Activated CD4-positive, alpha-beta memory T cell treated with anti-CD3 and anti-CD28 coated beads for 36 hours (primary cell): ENCODE measurements around the gene RDM1. TPM values are rescaled to one million over a fixed set of nuclear protein-coding genes. Genes with fewer than 3 reads are reported as not detected.
A peak's percentile ranks its signal among the peaks of the same experiment; 100 is the strongest.
"Not testable (repeated sequence)": the region's sequence is repeated elsewhere in the genome, so short reads cannot be mapped to it uniquely, and the experiment has no call there.

ENCODE experiments used
- CTCF ChIA-PET: fragments of 350-600 bp; sonication (Branson Sonifier 250); formaldehyde crosslinking; loops from one replicate; lab custom pipeline; 2021; ENCODE audit warnings: antibody characterized with exemption, inconsistent platforms; lab: Charles Lee
- POLR2A ChIA-PET: fragments of 350-600 bp; sonication (Branson Sonifier 250); formaldehyde crosslinking; loops from one replicate; lab custom pipeline; 2021; ENCODE audit warnings: antibody characterized with exemption; lab: Charles Lee
- DNase-seq: peaks from one replicate; pipeline ENCODE4 v3.0.0-alpha.2; 2020
- H3K27ac Mint-ChIP-seq: one replicate; pipeline ENCODE4 v1.8.0; 2021; ENCODE audit warnings: mixed read lengths
- H3K27me3 Mint-ChIP-seq: one replicate; pipeline ENCODE4 v1.8.0; 2021; ENCODE audit warnings: mixed read lengths
- H3K36me3 Mint-ChIP-seq: one replicate; pipeline ENCODE4 v1.8.0; 2021; ENCODE audit warnings: mixed read lengths
- H3K4me1 Mint-ChIP-seq: one replicate; pipeline ENCODE4 v1.8.0; 2021; ENCODE audit warnings: low read depth, mixed read lengths
- H3K4me3 Mint-ChIP-seq: one replicate; pipeline ENCODE4 v1.8.0; 2021; ENCODE audit warnings: mild to moderate bottlenecking, mixed read lengths
- H3K9me3 Mint-ChIP-seq: one replicate; pipeline ENCODE4 v1.8.0; 2021; ENCODE audit warnings: mixed read lengths
- intact Hi-C: fragments of 100-400 bp; cut with micrococcal nuclease; formaldehyde crosslinking; loops from one replicate; pipeline ENCODE4 v1.15.1; 2023
- total RNA-seq, 2 experiments: library from RNA; stranded (reverse); gene quantifications; one replicate each; pipeline ENCODE4 v1.2.3, GENCODE V29; 2021

Gene RDM1
- total RNA-seq, 2 experiments from 2014 or later = 10.4 to 10.6 TPM

DNA sequence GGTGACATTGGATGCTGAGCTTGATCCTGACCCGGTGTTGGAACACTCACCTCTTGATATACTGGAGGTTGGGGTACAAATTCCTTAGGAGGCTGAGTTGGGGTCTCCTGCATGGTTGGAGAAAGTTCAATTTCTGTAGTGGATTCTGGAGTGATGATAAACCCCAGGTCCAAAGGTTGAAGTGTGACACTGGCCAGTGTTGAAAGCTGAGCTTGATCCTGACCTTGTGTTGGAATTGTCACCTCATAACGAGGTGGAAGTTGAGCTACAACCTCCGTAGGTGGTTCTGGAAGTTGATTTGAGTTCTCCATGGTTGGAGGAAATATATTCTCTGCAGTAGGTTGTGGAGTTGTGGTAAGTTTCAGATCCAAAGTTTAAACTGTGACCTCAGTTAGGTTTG, 21.2 kb downstream of the RDM1 start:
- H3K4me1 Mint-ChIP-seq = peaks cover 2% of the 10 kb centered on the region
- intact Hi-C loops = no loop called here
- H3K27me3 Mint-ChIP-seq = no peaks in the 10 kb centered on the region
- CTCF ChIA-PET = interaction anchor here (1.5 kb wide), 1 partner anchor 240 kb away, joined by 4 read pairs; no protein-coding TSS in a partner anchor
- H3K9me3 Mint-ChIP-seq = no peaks in the 10 kb centered on the region
- DNase-seq = no peak
- H3K36me3 Mint-ChIP-seq = no peaks in the 10 kb centered on the region
- H3K27ac Mint-ChIP-seq = no peak overlapping the region
- POLR2A ChIA-PET = interaction anchor here (2.7 kb wide), 1 partner anchor 14 kb away, joined by 7 read pairs; no protein-coding TSS in a partner anchor
- H3K4me3 Mint-ChIP-seq = no peak overlapping the region

DNA sequence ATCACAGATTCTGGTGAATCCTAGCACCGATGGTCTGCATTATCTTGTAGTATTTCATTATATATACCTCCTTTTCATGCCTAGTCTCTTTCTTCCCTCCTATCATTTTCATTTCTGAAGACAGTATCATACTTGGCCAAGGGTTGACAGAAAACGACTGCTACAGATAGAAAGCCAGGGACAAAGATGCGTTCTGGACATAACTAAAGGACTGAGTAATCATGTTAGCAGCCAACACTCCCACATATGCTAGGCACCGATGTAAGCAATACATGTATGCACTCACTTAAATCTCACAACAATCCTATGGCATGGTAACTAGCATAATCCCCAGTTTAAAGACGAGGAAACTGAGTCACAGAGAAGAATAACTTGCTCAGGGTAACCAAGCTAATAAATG, 22.9 kb downstream of the RDM1 start:
- Mint-ChIP-seq H3K36me3 (no peaks in the 10 kb centered on the region), H3K27ac (no peak overlapping the region), H3K9me3 (no peaks in the 10 kb centered on the region), H3K27me3 (no peaks in the 10 kb centered on the region), H3K4me1 (peaks cover 3% of the 10 kb centered on the region), H3K4me3 (no peak overlapping the region)
- ChIA-PET POLR2A (interaction anchor here (2.7 kb wide), 1 partner anchor 12 kb away, joined by 7 read pairs; no protein-coding TSS in a partner anchor), CTCF (interaction anchor here (0.7 to 0.9 kb wide), 3 partner anchors 59 to 1299 kb away, joined by 3 to 4 read pairs (median 3); no protein-coding TSS in a partner anchor)
- no peak for DNase-seq
- intact Hi-C loops = no loop called here

DNA sequence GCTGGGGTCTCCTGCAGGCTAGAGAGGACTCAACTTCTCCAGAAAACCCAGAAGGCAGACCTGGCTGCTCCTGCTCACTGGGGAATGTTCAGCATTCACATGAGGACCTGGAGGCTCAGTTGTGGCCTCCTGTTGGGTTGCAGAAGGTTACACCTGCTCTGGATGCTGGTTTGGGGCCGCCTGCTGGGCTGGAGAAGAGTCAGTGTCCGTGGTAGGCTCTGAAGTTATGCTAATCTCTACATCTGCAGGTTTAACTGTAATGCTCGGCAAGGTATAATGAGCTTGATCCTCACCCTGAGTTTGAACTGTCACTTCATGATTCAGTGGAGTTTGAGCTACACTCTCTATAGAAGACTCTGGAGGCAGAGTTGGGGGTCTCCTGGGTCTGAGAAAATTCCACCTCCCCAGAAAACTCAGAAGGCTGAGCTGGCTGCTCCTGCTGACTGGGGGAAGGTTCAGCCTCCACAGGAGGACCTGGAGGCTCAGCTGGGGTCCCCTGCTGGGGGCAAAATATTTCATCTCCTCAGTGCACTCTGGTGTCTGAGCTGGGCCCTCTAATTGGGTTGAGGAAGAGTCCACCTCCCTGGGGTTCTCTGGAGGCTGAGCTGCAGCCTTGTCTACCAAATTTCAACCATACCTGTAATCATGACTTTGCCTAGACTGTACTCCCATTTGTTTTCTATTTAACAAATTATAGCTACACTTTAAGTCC, 23.5 kb downstream of the RDM1 start:
- H3K4me1 Mint-ChIP-seq = peaks cover 4% of the 10 kb centered on the region
- ChIA-PET CTCF (interaction anchor here (0.7 to 1.0 kb wide), 3 partner anchors 35 to 1300 kb away, joined by 3 to 4 read pairs (median 3); no protein-coding TSS in a partner anchor), POLR2A (interaction anchor here (0.6 to 2.7 kb wide), 2 partner anchors 11 to 277 kb away, joined by 3 to 7 read pairs; no protein-coding TSS in a partner anchor)
- no peak overlapping the region for H3K27ac Mint-ChIP-seq
- H3K27me3 Mint-ChIP-seq = no peaks in the 10 kb centered on the region
- H3K4me3 Mint-ChIP-seq = no peak overlapping the region
- no peaks in the 10 kb centered on the region for H3K36me3 Mint-ChIP-seq
- no peaks in the 10 kb centered on the region for H3K9me3 Mint-ChIP-seq
- DNase-seq = no peak
- intact Hi-C loops = no loop called here

DNA sequence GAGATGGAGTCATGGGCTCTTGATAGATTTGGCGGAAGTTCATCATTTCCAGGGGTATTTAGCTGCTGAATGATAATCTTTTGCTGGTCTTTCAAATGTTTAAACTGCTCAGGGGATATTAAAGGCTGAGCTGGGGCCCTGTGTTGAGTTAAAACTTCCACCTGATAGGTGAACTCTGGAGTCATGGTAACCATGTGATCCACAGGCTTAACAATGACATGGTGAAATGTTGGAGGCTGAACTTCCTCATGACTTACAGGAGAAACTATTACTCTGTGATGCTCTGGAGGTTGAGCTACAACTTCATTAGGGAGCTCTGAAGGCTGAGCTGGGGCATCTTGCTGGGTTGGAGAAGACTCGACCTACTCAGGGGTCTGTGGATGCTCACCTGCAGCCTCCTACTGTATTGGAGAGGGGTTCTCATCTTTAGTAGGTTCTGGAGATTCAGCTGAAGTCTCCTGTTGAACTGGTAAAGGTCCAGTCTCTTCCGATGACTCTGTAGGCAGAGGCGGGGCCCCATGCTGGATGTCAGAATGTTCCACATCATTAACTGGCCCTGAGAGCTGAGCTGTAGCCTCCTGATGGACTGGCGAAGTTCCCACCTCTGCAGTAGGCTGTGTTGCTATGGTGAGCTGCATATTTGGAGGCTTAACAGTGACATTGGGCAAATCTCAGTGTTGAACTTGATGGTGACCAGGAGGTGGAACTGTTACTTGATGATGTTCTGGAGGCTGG, 24.2 kb downstream of the RDM1 start:
- H3K36me3 Mint-ChIP-seq = no peaks in the 10 kb centered on the region
- H3K27me3 Mint-ChIP-seq = no peaks in the 10 kb centered on the region
- no peaks in the 10 kb centered on the region for H3K9me3 Mint-ChIP-seq
- CTCF ChIA-PET = interaction anchor here (0.9 to 1.0 kb wide), 2 partner anchors 34 to 57 kb away, joined by 3 to 4 read pairs; no protein-coding TSS in a partner anchor
- H3K27ac Mint-ChIP-seq = no peak overlapping the region
- DNase-seq = no peak
- H3K4me1 Mint-ChIP-seq = peaks cover 6% of the 10 kb centered on the region
- no peak overlapping the region for H3K4me3 Mint-ChIP-seq
- intact Hi-C loops = no loop called here
- POLR2A ChIA-PET = interaction anchor here (0.6 kb wide), 1 partner anchor 278 kb away, joined by 3 read pairs; no protein-coding TSS in a partner anchor

DNA sequence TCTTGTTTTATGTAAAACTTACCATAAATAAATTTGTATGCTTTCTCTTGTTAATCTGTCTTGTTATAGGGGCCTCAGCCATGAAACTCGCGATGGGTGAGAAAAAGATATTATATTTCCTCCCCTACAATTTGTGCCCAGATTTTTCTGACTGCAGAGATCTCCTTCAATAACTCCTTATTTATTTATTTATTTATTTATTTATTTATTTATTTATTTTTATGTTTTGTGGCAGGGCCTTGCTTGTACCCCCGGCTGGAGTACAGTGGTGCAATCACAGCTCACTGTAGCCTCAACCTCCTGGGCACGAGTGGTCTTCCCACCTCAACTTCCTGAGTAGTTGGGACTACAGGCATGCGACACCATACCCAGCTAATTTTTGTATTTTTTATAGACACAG, 27.1 kb downstream of the RDM1 start:
- ChIA-PET CTCF (no interaction called here), POLR2A (no interaction called here)
- Mint-ChIP-seq H3K4me3 (no peak overlapping the region), H3K36me3 (no peaks in the 10 kb centered on the region), H3K27me3 (no peaks in the 10 kb centered on the region), H3K27ac (no peak overlapping the region), H3K4me1 (peaks cover 20% of the 10 kb centered on the region), H3K9me3 (no peaks in the 10 kb centered on the region)
- DNase-seq = no peak
- intact Hi-C loops = no loop called here

DNA sequence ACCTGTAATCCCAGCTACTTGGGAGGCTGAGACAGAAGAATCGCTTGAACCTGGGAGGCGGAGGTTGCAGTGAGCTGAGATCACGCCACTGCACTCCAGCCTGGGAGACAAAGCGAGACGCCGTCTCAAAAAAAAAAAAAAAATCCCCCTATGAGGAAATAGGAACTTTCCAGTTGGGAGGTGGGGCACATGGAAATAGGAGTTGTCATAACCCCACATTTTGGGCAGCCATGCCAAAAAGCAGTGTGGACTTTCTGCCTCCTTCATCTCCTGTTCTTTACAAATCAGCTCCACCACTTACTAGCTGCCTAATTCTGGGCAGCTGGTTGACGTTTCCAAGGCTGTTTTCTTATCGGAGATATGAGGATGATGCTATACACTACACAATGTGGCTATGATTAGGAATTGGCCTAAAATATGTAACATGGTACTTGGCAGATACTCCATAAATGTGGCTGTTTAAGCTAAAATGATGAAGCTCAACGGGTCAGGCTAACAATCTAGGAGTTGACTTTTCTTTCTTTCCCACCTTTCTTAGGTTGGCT, 28.9 kb downstream of the RDM1 start:
- Mint-ChIP-seq H3K27me3 (no peaks in the 10 kb centered on the region), H3K4me1 (peaks cover 27% of the 10 kb centered on the region), H3K27ac (no peak overlapping the region), H3K36me3 (no peaks in the 10 kb centered on the region), H3K9me3 (no peaks in the 10 kb centered on the region), H3K4me3 (no peak overlapping the region)
- ChIA-PET CTCF (interaction anchor here (0.6 to 1.7 kb wide), 2 partner anchors 111 to 137 kb away, joined by 3 read pairs; no protein-coding TSS in a partner anchor), POLR2A (interaction anchor here (1.4 kb wide), 1 partner anchor 9 kb away, joined by 3 read pairs; no protein-coding TSS in a partner anchor)
- intact Hi-C loops = no loop called here
- no peak for DNase-seq

DNA sequence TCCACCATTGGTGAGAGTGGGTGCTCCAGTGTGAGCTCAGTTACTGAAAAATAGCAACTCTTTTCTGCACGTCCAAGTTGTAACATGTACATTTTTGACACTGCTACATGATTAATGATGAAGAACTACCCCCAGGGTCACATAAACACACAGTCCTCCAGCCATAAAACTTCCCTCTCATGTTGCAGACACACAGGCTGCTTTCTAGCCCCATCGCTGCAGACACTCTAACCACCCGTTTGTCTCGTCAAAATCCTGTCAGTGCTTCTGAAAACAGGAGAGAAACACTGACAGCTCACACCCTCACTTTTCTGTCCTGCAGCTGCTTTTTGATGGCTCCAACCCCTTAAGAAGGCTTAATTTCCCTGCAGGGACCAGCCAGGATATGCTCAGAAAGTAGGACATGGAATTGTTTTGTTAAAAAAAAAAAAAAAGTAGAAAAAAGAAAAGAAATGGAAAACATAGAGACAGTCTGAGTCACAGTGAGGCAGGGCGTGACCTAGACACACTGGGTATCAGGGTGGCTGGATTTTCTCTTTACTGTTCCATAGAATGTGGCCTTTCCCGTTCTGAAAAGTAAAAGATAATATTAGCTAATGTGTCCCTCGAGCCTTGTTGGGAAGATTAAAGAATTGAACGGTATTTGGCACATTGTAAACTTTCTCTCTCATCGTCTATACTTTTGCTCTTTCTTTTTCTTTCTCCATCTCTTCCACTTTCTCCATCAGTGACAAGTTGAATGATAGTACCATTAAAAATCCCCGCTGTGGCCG, 29.7 kb downstream of the RDM1 start:
- Mint-ChIP-seq H3K27me3 (no peaks in the 10 kb centered on the region), H3K4me1 (peaks cover 31% of the 10 kb centered on the region), H3K36me3 (no peaks in the 10 kb centered on the region), H3K9me3 (no peaks in the 10 kb centered on the region), H3K4me3 (peak overlapping the region; percentile 20), H3K27ac (peak overlapping the region; percentile 26)
- intact Hi-C loops = no loop called here
- ChIA-PET POLR2A (interaction anchor here (1.4 kb wide), 1 partner anchor 10 kb away, joined by 3 read pairs; no protein-coding TSS in a partner anchor), CTCF (interaction anchor here (0.7 to 2.2 kb wide), 6 partner anchors 21 to 577 kb away, joined by 3 to 5 read pairs (median 4); partner anchors contain the start of gene CCL5)
- DNase-seq = no peak

DNA sequence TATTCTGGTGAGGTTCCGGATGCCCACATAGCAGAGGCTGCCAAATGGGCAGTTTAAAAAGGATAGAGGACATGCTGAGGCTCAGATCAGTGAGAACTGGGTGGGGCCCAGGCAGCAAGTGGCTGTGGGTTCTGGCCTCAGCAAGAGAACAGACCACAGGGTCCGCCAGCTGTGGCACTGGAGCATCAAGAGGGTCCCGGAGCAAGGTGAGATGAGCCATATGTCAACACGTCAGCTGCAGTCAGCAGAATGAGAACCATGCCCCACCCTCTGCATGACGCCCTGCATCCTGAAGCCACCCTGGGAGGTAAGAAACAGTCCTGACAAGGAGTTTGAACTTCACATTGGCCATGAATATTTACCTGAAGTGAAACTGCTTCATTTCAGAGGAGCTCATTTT, 30.3 kb downstream of the RDM1 start:
- Mint-ChIP-seq H3K27ac (peak overlapping the region; percentile 58), H3K36me3 (no peaks in the 10 kb centered on the region), H3K4me3 (peak overlapping the region; percentile 30), H3K9me3 (no peaks in the 10 kb centered on the region), H3K4me1 (peaks cover 36% of the 10 kb centered on the region), H3K27me3 (no peaks in the 10 kb centered on the region)
- intact Hi-C loops = no loop called here
- CTCF ChIA-PET = interaction anchor here (0.7 to 2.2 kb wide), 6 partner anchors 20 to 578 kb away, joined by 3 to 5 read pairs (median 4); partner anchors contain the start of gene CCL5
- DNase-seq = no peak
- POLR2A ChIA-PET = no interaction called here

DNA sequence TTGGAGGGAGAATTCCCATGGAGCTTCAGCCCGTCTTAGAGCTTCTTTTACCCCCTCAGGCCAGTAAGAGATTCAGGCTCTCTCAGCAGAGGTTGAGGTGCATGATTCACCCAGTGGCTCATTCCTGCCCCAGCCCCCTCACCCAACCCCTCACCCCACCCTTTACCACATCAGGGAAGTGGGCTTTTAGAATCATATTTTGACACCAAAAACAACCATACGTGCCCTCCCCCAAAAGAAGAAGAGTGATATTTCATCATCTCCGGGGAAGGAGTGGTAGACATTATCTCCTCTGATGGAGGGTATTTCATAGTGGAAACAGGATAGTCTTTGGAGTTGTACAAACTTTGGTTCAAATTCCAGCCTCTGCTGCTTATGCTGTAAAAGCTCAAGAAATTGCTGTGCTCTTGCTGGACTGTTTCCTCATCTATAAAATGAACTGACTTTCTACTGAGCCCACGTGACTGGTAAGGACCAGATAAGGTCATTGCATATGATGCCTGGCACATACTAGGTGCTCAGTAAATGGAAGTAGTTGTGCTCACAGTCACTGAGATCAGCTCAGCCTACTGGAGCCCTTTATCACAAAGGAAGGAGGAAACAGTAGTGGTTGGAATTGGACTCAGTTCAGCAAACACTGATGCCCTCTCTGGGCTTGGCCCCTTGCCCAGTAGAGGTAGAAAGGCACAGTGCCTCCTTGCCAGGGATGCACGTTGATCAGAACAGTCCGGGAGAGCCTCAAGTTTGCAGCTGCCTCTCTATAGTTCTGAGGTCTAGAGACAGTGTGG, 32.1 kb downstream of the RDM1 start:
- Mint-ChIP-seq H3K27me3 (no peaks in the 10 kb centered on the region), H3K4me3 (peak overlapping the region; percentile 46), H3K27ac (peak overlapping the region; percentile 78), H3K9me3 (no peaks in the 10 kb centered on the region), H3K4me1 (peaks cover 39% of the 10 kb centered on the region), H3K36me3 (no peaks in the 10 kb centered on the region)
- CTCF ChIA-PET = interaction anchor here (0.6 to 2.2 kb wide), 5 partner anchors 10 to 174 kb away, joined by 3 to 5 read pairs (median 3); no protein-coding TSS in a partner anchor
- POLR2A ChIA-PET = interaction anchor here (0.5 to 1.5 kb wide), 3 partner anchors 9 to 218 kb away, joined by 3 to 7 read pairs (median 4); partner anchors contain the start of gene CCL5
- intact Hi-C loops = loop anchor here (2.0 to 5.0 kb wide), 2 partner anchors 32 to 174 kb away; partner anchors contain the start of gene RDM1
- peak; percentile 77 for DNase-seq

DNA sequence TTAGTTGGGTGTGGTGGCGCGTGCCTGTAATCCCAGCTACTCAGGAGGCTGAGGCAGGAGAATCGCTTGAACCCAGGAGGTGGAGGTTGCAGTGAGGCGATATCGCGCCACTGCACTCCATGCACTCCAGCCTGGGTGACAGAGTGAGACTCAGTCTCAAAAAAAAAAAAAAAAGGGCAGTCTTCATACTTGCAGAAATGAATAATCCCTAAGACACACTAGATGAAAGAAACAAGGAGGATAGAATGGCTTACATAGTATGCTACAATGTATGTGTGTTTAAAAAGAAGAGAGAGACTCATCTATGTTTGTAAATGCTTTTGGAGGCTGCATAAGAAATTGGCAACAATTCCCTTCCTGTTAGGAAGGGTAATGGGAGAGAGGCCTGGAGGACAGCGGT, 32.8 kb downstream of the RDM1 start:
- ChIA-PET CTCF (interaction anchor here (0.6 to 2.7 kb wide), 4 partner anchors 10 to 175 kb away, joined by 3 to 17 read pairs (median 3); partner anchors contain the start of gene CCL5), POLR2A (interaction anchor here (0.9 to 1.5 kb wide), 2 partner anchors 8 to 18 kb away, joined by 4 to 7 read pairs; partner anchors contain the start of gene CCL5)
- intact Hi-C loops = loop anchor here (2.0 to 5.0 kb wide), 2 partner anchors 33 to 175 kb away; partner anchors contain the start of gene RDM1
- not testable (repeated sequence) for H3K36me3 Mint-ChIP-seq, DNase-seq, H3K9me3 Mint-ChIP-seq, H3K27me3 Mint-ChIP-seq, H3K4me3 Mint-ChIP-seq
- Mint-ChIP-seq H3K4me1 (peaks cover 44% of the 10 kb centered on the region), H3K27ac (peak overlapping the region; percentile 78)
